Measurements from ENCODE around the gene B4GALNT2. TPM values are rescaled to one million over a fixed set of nuclear protein-coding genes. Genes with fewer than 3 reads are reported as not detected.

Gene B4GALNT2
- total and polyA plus RNA-seq, 2 of the 13 experiments (the other 11 are each of a cell fraction or from before 2014, with no cell fraction given), result not detected

GRCh38 chr17:49106321-49107210 lies 26.0 kb upstream of the B4GALNT2 start (continued):
- 0 out of 2 replicates have a peak, but pooled peaks have one; percentile 4 for TF ChIP-seq PITX1 (CRISPR knock-in tag; IDR thresholded peaks at IDR 0.05)
- TF ChIP-seq FOSL2 (CRISPR knock-in tag; IDR thresholded peaks at IDR 0.05), result peak; percentile 98
- TF ChIP-seq ZNF441 (CRISPR knock-in tag; IDR thresholded peaks at IDR 0.05; ENCODE audit: borderline replicate concordance), result 0 out of 2 replicates have a peak, but pooled peaks have one; percentile 59
- peak; percentile 94 for TF ChIP-seq FOXP4 (CRISPR knock-in tag; IDR thresholded peaks at IDR 0.05)
- no peak for TF ChIP-seq RAD21 (CRISPR knock-in tag; IDR thresholded peaks at IDR 0.05)
- peak; percentile 76 for TF ChIP-seq TCF7 (IDR thresholded peaks at IDR 0.05; ENCODE audit: low read depth)
- no peak for TF ChIP-seq CEBPZ (IDR thresholded peaks at IDR 0.05; ENCODE audit: low read length)
- peak; percentile 85 for TF ChIP-seq JARID2 (CRISPR knock-in tag; IDR thresholded peaks at IDR 0.05; ENCODE audit: insufficient replicate concordance)
- TF ChIP-seq NFIC (IDR thresholded peaks at IDR 0.05; ENCODE audit: low read length), result peak; percentile 87
- TF ChIP-seq AHDC1 (CRISPR knock-in tag; IDR thresholded peaks at IDR 0.05; ENCODE audit: borderline replicate concordance), result peak; percentile 94
- no peak for TF ChIP-seq ZNF567 (CRISPR knock-in tag; IDR thresholded peaks at IDR 0.05; ENCODE audit: borderline replicate concordance)
- TF ChIP-seq ZNF746 (CRISPR knock-in tag; IDR thresholded peaks at IDR 0.05), result peak; percentile 71; the same call in 1 of the 2 replicates
- peak; percentile 61 for TF ChIP-seq SKI (IDR thresholded peaks at IDR 0.05; ENCODE audit: partially characterized antibody)
- peak; percentile 46 for TF ChIP-seq ASH2L (IDR thresholded peaks at IDR 0.05; ENCODE audit: insufficient read length, low read depth, low read length)
- peak; percentile 78 for TF ChIP-seq SIX4 (CRISPR knock-in tag; IDR thresholded peaks at IDR 0.05)
